Muscle layer of duodenum (tissue), 2 donors: ENCODE measurements around the gene TXNRD2.

Experiments used
- H3K27ac ChIP-seq: one replicate; pipeline ENCODE4 v1.7.0; 2013; ENCODE audit warnings: mild to moderate bottlenecking, low read length
- H3K27me3 ChIP-seq: one replicate; pipeline ENCODE4 v1.7.0; 2013; ENCODE audit warnings: low read depth, mild to moderate bottlenecking, control low read depth, low read length
- H3K36me3 ChIP-seq, 2 donors: one replicate each; pipeline ENCODE4 v1.7.0; 2013; ENCODE audit warnings: low read length in 2 of 2, control low read depth in 1 of 2, mild to moderate bottlenecking in 1 of 2; ENCODE audit not compliant: insufficient read depth in 2 of 2, control insufficient read depth in 1 of 2
- H3K4me1 ChIP-seq, 2 donors: one replicate each; pipeline ENCODE4 v1.7.0; 2013; ENCODE audit warnings: low read length in 2 of 2, mild to moderate bottlenecking in 2 of 2, control low read depth in 1 of 2, moderate library complexity in 1 of 2; ENCODE audit not compliant: insufficient read depth in 2 of 2, control insufficient read depth in 1 of 2
- H3K4me3 ChIP-seq, 2 donors: one replicate each; pipeline ENCODE4 v1.7.0; 2013; ENCODE audit warnings: low read length in 2 of 2, low read depth in 1 of 2, mild to moderate bottlenecking in 1 of 2
- H3K9me3 ChIP-seq, 2 donors: one replicate each; pipeline ENCODE4 v1.7.0; 2013; ENCODE audit warnings: low read length in 2 of 2, control low read depth in 1 of 2, mild to moderate bottlenecking in 1 of 2; ENCODE audit not compliant: control insufficient read depth in 1 of 2
- donor health status: healthy.

The TXNRD2 gene

GRCh38 chr22:19876941-19877625 is 64.5 kb downstream of the TXNRD2 start:
- H3K4me1 ChIP-seq, result peaks cover 3 to 17% of the 10 kb centered on the region in 2 donors
- H3K36me3 ChIP-seq, result peaks cover 3 to 11% of the 10 kb centered on the region in 2 donors
- no peak overlapping the region for H3K4me3 ChIP-seq
- no peak overlapping the region for H3K27ac ChIP-seq
- no peaks in the 10 kb centered on the region for H3K9me3 ChIP-seq
- no peaks in the 10 kb centered on the region for H3K27me3 ChIP-seq

- Histone ChIP-seq H3K36me3 (peaks cover 3 to 11% of the 10 kb centered on the region in 2 donors), H3K27me3 (no peaks in the 10 kb centered on the region), H3K9me3 (no peaks in the 10 kb centered on the region), H3K4me3 (no peak overlapping the region), H3K4me1 (peaks cover 3 to 10% of the 10 kb centered on the region in 2 donors), H3K27ac (no peak overlapping the region)
Observed at GRCh38 chr22:19876314-19876940, 65.2 kb downstream of the TXNRD2 start.

- H3K36me3 ChIP-seq, result peaks cover 3 to 11% of the 10 kb centered on the region in 2 donors
- no peak overlapping the region for H3K27ac ChIP-seq
- H3K9me3 ChIP-seq, result no peaks in the 10 kb centered on the region
- no peaks in the 10 kb centered on the region for H3K27me3 ChIP-seq
- H3K4me1 ChIP-seq, result peaks cover 0 to 3% of the 10 kb centered on the region in 2 donors
- H3K4me3 ChIP-seq, result no peak overlapping the region
Observed at GRCh38 chr22:19875531-19876313, 65.9 kb downstream of the TXNRD2 start.

GRCh38 chr22:19875061-19875530 is 66.5 kb downstream of the TXNRD2 start:
- Histone ChIP-seq H3K36me3 (peaks cover 3 to 11% of the 10 kb centered on the region in 2 donors), H3K27me3 (no peaks in the 10 kb centered on the region), H3K9me3 (no peaks in the 10 kb centered on the region), H3K4me1 (no peaks in the 10 kb centered on the region), H3K4me3 (no peak overlapping the region), H3K27ac (no peak overlapping the region)

- Histone ChIP-seq H3K4me1 (no peaks in the 10 kb centered on the region), H3K27me3 (no peaks in the 10 kb centered on the region), H3K27ac (no peak overlapping the region), H3K4me3 (no peak overlapping the region), H3K9me3 (no peaks in the 10 kb centered on the region), H3K36me3 (peaks cover 3 to 11% of the 10 kb centered on the region in 2 donors)
Observed at GRCh38 chr22:19874307-19875060, 67.1 kb downstream of the TXNRD2 start.

- Histone ChIP-seq H3K4me1 (no peaks in the 10 kb centered on the region), H3K9me3 (no peaks in the 10 kb centered on the region), H3K36me3 (peaks cover 3 to 11% of the 10 kb centered on the region in 2 donors), H3K27ac (no peak overlapping the region), H3K4me3 (no peak overlapping the region), H3K27me3 (no peaks in the 10 kb centered on the region)
Observed at GRCh38 chr22:19873960-19874306, 67.7 kb downstream of the TXNRD2 start.

- peaks cover 3 to 11% of the 10 kb centered on the region in 2 donors for H3K36me3 ChIP-seq
- H3K4me1 ChIP-seq, result no peaks in the 10 kb centered on the region
- no peaks in the 10 kb centered on the region for H3K27me3 ChIP-seq
- H3K9me3 ChIP-seq, result no peaks in the 10 kb centered on the region
- H3K27ac ChIP-seq, result no peak overlapping the region
- H3K4me3 ChIP-seq, result no peak overlapping the region
Observed at GRCh38 chr22:19873138-19873959, 68.3 kb downstream of the TXNRD2 start.

- no peak overlapping the region for H3K4me3 ChIP-seq
- H3K27ac ChIP-seq, result no peak overlapping the region
- H3K27me3 ChIP-seq, result no peaks in the 10 kb centered on the region
- H3K4me1 ChIP-seq, result no peaks in the 10 kb centered on the region
- no peaks in the 10 kb centered on the region for H3K9me3 ChIP-seq
- H3K36me3 ChIP-seq, result peaks cover 0 to 5% of the 10 kb centered on the region in 2 donors
Observed at GRCh38 chr22:19872779-19873137, 68.9 kb downstream of the TXNRD2 start.

GRCh38 chr22:19871845-19872778 is 69.5 kb downstream of the TXNRD2 start:
- H3K36me3 ChIP-seq, result peaks cover 0 to 5% of the 10 kb centered on the region in 2 donors
- H3K4me1 ChIP-seq, result no peaks in the 10 kb centered on the region
- no peaks in the 10 kb centered on the region for H3K9me3 ChIP-seq
- no peaks in the 10 kb centered on the region for H3K27me3 ChIP-seq
- no peak overlapping the region for H3K4me3 ChIP-seq
- H3K27ac ChIP-seq, result no peak overlapping the region
